Osteoblast (primary cell): ENCODE measurements around the gene PRMT3. TPM values are rescaled to one million over a fixed set of nuclear protein-coding genes. Genes with fewer than 3 reads are reported as not detected.

Source experiments
- DNase-seq: peaks from one replicate; pipeline ENCODE4 v3.0.0; 2011; ENCODE audit warnings: low spot score, mixed read lengths; ENCODE audit not compliant: insufficient read length; ENCODE audit errors: missing footprints
- H2AFZ ChIP-seq: 2 replicates; pipeline ENCODE4 v1.6.0; 2011; ENCODE audit warnings: mild to moderate bottlenecking, low read length
- H3K27ac ChIP-seq: 2 replicates; pipeline ENCODE4 v1.5.1; 2011; ENCODE audit warnings: mild to moderate bottlenecking, low read depth, low read length, moderate library complexity
- H3K27me3 ChIP-seq: 2 replicates; pipeline ENCODE4 v1.6.0; 2012; ENCODE audit warnings: mild to moderate bottlenecking, control low read depth, inconsistent platforms, low read length, moderate library complexity; ENCODE audit not compliant: insufficient read depth
- H3K36me3 ChIP-seq: 2 replicates; pipeline ENCODE4 v1.5.1; 2011; ENCODE audit warnings: mild to moderate bottlenecking, low read length, control low read depth, moderate library complexity; ENCODE audit not compliant: insufficient read depth
- H3K4me1 ChIP-seq: 2 replicates; pipeline ENCODE4 v1.5.1; 2011; ENCODE audit warnings: mild to moderate bottlenecking, low read length, control low read depth, moderate library complexity; ENCODE audit not compliant: insufficient read depth
- H3K4me2 ChIP-seq: 2 replicates; pipeline ENCODE4 v1.6.0; 2011; ENCODE audit warnings: mild to moderate bottlenecking, low read length; ENCODE audit not compliant: insufficient read depth
- H3K4me3 ChIP-seq: fragments of 200-600 bp; sonication (generic); 3 replicates; pipeline ENCODE4 v1.5.1; 2012; ENCODE audit warnings: mild to moderate bottlenecking, low read length, inconsistent platforms; ENCODE audit not compliant: insufficient read depth
- H3K79me2 ChIP-seq: 2 replicates; pipeline ENCODE4 v1.6.0; 2012; ENCODE audit warnings: mild to moderate bottlenecking, low read length, control low read depth, inconsistent platforms; ENCODE audit not compliant: insufficient read depth
- H3K9me3 ChIP-seq: 2 replicates; pipeline ENCODE4 v1.5.1; 2011; ENCODE audit warnings: low read depth, low read length, control low read depth
- H4K20me1 ChIP-seq: 2 replicates; pipeline ENCODE4 v1.6.0; 2012; ENCODE audit warnings: mild to moderate bottlenecking, low read length, control low read depth; ENCODE audit not compliant: insufficient read depth
- CTCF ChIP-seq: IDR thresholded peaks from 2 replicates; pipeline ENCODE4 v1.5.1; 2011; ENCODE audit warnings: mild to moderate bottlenecking, low read depth, low read length, moderate library complexity; ENCODE audit errors: extremely low read depth
- total RNA-seq: library from RNA; depleted of rRNA; stranded (reverse); fragments of >200 nt; gene quantifications from 2 replicates; pipeline ENCODE4 v1.2.3, GENCODE V29; 2012

The PRMT3 gene
- total RNA-seq, 1 donor: 20.6 TPM

- no peaks in the 10 kb centered on the region for H3K36me3 ChIP-seq
- no peaks in the 10 kb centered on the region for H3K9me3 ChIP-seq
- no peak for DNase-seq
- H4K20me1 ChIP-seq: no peaks in the 10 kb centered on the region
- H3K27me3 ChIP-seq: no peaks in the 10 kb centered on the region
- no peak for TF ChIP-seq CTCF
- H3K27ac ChIP-seq: no peak overlapping the region
- no peak overlapping the region for H3K4me3 ChIP-seq
- no peaks in the 10 kb centered on the region for H3K79me2 ChIP-seq
- no peaks in the 10 kb centered on the region for H3K4me1 ChIP-seq
- H3K4me2 ChIP-seq: no peak overlapping the region
- H2AFZ ChIP-seq: no peak overlapping the region
These were observed 171.2 kb downstream of the PRMT3 start for GRCh38 chr11:20558741-20559140.

Other genes with a start within 250 kb of the PRMT3 start
- gene DBX1, start 227.2 kb upstream of the PRMT3 start, total RNA-seq: not detected in 2 replicates
- gene HTATIP2, start 24.0 kb upstream of the PRMT3 start, total RNA-seq: 24.2 and 46.3 TPM in 2 replicates
- gene SLC6A5, start 211.9 kb downstream of the PRMT3 start, total RNA-seq: not detected in 2 replicates